Fibroblast of upper back skin (primary cell): ENCODE data around the gene IL4I1.
A peak's percentile ranks its signal among the peaks of the same experiment; 100 is the strongest.

Source experiments
- DNase-seq: peaks from one replicate; pipeline ENCODE4 v3.0.0-alpha.2; 2013

IL4I1 gene

DNA sequence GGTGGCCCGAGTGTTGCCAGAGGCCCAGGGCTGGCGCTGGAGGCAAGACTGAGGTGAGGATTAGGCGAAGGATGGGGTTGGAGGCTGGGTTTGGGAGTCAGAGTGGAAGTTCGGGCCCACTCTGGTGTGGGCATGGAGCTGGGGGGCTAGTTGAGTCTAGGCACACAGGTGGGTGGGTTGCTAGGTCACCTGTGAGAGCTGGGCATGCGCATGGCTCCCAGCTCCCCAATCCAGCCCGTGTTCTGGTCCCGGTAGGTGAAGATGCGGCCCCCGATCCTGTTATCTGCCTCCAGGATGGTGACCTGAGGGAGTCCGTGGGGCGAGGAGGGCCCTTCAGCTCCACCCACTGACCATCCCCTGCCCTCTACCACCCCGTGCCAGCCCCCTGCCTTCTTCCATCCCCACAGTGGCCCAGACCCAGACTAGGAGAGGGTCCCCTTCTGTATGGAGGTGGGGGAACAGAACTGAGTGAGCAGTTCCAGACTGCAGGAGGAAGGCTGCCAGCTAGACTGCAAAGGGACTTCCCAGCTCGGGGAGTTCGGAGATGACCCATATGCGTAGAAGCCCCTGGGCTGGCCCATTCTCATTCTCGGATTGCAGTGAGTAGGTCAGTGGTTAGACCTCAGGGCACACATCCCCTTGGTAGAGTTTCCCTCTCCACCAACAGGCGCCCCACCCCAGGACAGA, 1.7 kb downstream of the IL4I1 start:
- no peak for DNase-seq

DNA sequence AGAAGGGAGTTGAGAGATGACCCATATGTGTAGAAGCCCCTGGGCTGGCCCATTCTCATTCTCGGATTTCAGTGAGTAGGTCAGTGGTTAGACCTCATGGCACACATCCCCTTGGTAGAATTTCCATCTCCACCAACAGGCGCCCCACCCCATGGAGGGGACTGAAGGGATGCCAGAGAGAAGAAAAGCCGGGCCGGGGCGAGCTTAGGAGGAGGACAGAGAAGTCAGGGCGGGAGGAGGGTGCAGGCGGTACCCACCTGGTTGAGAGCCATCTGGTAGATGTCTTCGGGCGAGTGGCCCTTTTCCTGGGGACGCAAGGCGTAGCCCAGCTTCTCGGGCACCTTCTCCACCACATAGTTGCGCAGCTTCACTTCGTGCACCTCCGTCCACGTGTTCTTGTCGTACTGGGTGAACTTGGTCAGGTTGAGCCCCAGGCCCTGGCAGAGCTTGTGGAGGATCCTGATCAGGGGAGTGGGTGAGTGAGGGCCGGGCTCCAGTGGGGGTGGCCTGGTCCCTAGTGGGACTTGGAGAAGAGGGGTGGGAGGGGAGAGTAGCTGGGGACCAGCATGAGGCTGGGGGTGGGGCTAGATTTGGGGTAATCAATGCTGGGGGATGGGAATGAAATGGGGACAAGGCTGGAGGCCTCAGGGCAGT, 2.5 kb downstream of the IL4I1 start:
- no peak for DNase-seq

GRCh38 chr19:49892716-49893115, 4.0 kb downstream of the IL4I1 start:
- no peak for DNase-seq

DNA sequence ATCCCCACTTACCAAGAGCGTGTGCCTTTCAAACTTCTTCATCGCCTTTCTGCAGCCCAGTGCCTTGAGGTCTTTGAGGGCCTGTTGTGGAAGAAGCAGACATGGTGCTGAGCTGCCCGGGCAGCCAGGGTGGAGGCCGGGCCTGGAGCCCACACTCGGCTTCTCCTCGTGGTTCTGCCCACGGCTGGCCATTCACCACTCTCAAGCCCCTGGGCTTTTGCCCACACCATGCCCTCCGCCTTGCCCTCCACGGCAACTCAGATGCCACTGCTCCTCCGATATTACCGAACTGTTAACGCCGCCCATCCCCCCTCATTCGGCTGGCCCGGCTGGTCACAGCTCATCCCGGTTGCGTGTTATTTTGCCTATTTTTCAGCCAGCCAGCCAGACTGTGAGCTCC, 5.3 kb downstream of the IL4I1 start:
- no peak for DNase-seq

- peak; percentile 7 for DNase-seq
These were observed 6.1 kb downstream of the IL4I1 start for GRCh38 chr19:49890349-49891311.

GRCh38 chr19:49889687-49890348, 6.9 kb downstream of the IL4I1 start:
- DNase-seq: peak; percentile 63

DNA sequence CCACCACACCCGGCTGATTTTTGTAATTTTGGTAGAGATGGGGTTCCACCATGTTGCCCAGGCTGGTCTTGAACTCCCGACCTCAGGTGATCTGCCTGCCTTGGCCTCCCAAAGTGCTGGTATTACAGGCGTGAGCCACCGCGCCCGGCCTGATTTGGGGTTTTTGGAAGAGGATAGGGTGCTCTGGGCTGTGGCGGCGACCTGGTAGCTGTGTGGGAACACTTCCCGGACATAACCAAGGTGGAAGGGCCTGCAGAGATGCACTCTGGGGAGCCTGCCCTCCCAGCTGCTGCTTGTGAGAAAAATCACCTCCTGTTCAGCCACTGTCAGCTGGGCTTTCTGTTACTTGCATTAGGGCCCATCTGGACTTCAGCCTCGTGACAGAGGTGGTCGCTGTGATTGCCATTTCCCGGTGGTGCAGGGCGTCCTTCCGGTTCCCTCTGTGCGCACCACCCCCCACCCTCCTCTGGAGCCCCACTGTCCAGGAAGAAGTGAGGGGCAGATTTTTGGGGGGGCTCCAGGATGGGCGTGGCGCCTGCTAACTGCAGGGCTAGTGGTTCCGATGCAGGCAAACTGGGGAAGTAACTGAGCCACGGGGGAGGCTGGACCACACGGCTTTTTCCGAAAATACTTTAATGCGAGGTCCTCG, 7.5 kb downstream of the IL4I1 start:
- DNase-seq: no peak

DNA sequence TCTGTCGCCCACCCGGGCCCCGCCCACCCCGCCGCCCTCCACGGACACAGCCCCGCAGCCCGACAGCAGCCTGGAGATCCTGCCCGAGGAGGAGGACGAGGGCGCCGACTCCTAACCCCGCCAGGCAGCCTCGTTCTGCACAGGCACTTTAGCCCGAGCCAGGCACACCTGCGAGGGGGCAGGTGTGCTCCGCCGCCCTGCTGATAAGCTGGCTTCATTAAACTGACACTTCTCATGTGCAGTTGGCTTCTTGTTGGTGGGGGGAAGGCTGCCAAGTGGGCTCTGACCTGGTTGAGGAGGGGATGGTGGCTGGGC, 8.2 kb downstream of the IL4I1 start:
- DNase-seq: no peak

- DNase-seq: no peak
These were observed 8.8 kb downstream of the IL4I1 start for GRCh38 chr19:49887665-49888509.

DNA sequence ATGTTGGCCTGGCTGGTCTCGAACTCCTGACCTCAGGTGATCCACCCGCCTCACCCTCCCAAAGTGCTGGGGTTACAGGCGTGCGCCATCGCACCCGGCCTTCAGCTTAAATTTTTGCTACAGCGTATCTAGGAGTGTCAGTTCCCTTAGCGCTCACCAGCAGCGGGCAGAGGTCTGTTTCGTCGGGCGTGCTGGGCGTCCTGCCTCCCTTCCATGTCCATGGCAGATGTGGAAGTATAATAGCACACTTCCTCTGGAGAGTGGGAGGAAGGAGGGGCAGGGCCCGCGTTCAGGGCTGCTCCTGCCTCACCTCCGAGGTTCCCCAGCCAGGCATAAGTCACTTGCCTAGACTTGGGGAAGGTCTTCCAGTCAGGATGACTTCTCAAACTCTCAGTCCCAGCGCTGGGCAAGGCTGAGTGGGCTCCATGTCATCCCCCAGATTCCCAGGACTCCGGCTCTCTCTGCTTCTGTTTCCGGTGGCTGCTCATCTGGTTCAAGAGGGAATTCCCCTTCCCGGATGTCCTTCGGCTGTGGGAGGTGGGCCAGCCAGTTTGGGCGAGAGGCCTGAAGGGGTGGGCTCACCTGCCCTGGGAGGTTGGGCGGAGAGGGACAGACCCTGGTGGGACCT, 9.5 kb downstream of the IL4I1 start:
- DNase-seq: no peak

DNA sequence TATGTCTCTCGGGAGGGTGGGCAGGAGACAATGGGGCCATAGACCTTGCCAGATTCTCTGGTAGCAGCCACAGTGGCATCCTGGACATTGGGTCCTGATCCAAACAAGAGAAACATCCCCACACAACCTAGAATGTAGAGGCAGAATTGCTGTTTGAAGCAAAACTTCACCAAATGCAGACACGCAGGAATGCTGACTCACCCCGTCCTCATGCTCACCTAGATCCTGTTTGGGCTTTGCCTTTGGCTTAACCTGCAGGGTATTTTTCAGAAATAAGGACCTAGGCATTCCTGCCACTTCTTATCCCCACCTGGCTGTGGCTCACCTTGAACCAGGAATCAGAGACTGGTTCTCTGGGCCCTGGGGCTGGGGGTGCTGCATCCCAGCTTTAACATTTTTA, 11.9 kb downstream of the IL4I1 start:
- DNase-seq: no peak

- DNase-seq: no peak
These were observed 12.6 kb downstream of the IL4I1 start for GRCh38 chr19:49884109-49884508.

DNA sequence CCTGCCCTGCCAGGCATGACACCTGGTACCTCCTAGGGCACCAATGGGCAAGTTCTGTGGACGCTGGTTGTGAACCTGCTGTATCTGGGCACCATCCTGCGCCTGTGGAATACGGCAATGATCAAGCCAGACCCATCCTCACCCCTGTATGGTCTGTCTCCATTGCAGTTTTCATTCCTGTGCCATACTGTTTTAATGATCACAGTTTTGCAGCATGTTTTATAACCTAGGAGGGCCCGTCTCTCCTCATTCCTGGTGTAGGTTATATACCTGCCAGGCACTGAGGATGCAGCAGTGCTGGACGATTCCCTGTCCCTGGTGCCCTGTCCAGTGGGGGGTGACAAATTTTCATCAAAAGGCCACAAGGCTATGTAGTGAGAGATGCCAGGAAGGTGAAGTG, 13.6 kb downstream of the IL4I1 start:
- no peak for DNase-seq

GRCh38 chr19:49882643-49883042, 14.0 kb downstream of the IL4I1 start:
- DNase-seq: no peak

- DNase-seq: no peak
These were observed 14.9 kb downstream of the IL4I1 start for GRCh38 chr19:49881672-49882394.

DNA sequence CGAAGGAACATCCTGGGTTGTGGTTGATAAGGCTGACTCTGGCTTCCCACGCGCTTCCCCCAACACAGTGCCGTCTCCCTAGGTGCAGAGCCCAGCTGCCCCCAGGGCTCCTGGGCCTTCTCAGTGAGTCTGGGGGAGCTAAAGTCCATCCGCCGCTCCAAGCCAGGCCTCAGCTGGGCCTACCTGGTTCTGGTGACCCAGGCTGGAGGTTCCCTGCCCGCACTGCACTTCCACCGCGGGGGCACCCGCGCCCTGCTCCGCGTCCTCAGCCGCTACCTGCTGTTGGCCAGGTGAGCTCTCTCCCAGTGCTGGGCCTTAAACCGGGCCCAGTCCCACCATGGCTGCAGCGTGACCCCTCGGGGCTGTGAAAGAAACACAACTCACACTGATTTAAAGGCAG, 15.5 kb downstream of the IL4I1 start:
- DNase-seq: no peak

DNA sequence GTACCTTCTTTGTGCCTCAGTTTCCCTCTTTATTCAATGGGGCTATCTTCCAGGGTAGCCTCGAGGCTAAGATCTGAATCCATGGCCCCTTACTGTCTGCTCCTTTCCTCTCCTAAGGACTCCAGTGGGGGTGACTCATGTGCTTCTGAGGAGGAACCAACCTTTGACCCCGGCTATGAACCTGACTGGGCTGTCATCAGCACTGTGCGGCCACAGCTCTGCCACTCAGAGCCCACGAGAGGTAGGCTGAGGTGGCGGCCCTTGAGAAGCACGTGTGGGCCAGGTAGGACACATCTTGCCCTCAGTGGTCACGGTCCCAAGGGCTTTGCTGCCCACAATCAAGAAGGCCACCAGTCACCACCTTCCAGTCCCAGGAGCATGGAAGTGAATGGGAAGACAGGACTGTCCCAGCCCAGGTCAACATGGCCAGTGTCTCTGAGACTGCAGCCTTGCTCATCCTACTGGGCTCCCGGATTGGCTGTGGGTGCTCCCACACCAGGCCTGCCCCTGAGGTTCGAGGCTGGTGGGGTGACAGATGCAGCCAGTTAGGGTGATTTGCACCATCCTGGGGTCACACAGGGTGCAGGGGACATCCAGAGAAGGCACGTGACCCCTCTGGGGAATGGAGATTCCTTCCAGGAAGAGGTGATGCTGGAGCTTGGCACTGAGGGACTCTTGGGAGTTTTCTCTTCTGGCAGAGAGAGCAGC, 16.4 kb downstream of the IL4I1 start:
- no peak for DNase-seq

DNA sequence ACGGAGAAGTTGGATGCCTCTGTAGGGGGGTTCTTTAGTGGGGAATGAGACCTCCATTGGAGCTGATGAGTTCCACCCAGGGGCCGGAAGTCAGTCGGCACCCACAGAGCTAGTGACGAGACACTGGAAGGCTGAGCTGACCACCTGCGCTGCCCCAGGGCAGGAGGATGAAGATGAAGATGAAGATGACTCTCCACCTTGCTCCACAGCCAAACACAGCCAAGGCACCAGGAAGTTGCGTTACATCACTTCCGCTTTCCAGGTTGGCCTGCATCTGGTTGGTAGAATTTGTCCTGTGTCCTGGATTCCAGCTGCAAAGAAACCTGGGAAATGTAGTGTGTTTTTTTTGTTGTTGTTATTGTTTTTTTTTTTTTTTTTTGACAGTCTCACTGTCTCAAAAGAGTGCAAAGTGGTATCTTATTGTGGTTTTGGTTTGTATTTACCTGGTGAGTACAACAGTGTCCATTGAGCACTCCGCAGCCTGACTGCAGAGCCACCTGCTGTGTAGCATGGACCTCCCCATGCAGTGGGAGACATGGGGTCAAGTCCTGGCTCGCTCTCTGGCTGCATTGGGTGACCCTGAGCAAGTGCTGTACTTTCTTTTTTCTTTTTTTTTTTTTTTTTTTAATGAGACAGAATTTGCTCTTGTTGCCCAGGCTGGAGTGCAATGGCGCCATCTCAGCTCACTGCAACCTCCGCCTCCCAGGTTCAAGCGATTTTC, 17.3 kb downstream of the IL4I1 start:
- no peak for DNase-seq

- DNase-seq: no peak
These were observed 18.0 kb downstream of the IL4I1 start for GRCh38 chr19:49878744-49879070.
